Measurements from ENCODE around the gene GCLC.

DNA sequence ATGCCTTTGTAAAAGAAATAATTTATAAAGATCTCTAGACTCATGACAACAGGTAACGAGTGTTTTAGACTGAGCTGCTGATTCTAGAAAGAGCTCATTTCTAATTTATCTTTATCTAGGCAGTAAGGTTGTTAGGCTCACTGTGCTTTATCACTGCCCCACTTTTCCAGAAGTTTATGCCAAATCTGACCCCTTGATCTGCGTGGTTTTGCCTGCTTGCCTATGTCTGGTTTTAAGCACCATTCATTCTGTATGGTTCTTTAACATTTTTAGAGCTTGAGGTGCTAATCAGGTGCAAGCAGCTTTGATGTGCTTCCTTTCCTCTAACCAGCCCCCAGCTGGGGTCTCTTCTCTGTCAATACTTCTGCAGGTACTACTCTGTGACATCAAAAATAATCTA, 49.7 kb upstream of the GCLC start:
- no peak for TF ChIP-seq EZH2 (IDR thresholded peaks at IDR 0.05)
- no peak for TF ChIP-seq POLR2AphosphoS5 (IDR thresholded peaks at IDR 0.05; ENCODE audit: borderline replicate concordance, low read depth, low read length)
- no peak for TF ChIP-seq FOXP2 (optimal IDR thresholded peaks at IDR 0.05; ENCODE audit: control extremely low read depth, extremely low read length, insufficient read depth)

Data from SK-N-MC (cell line).